Camera-type eye (tissue), 1 donor: Measurements from ENCODE around the gene MRPL20. TPM values are rescaled to one million over a fixed set of nuclear protein-coding genes. Genes with fewer than 3 reads are reported as not detected.

Experiments used
- total RNA-seq: library from RNA; depleted of rRNA; stranded (reverse); fragments of >200 nt; gene quantifications from one replicate; pipeline ENCODE4 v1.2.3, GENCODE V29; 2014

MRPL20 gene
- total RNA-seq, result 74.5 TPM

GRCh38 chr1:1406821-1407635 is at the start of gene MRPL20:
Gene MRPL20 (minus strand): TSS chr1:1407293. CDS start chr1:1407217, 76 bp downstream.

GRCh38 chr1:1449099-1449739 is 42.1 kb upstream of the MRPL20 start, which contains the start of gene ATAD3C:
Gene ATAD3C (plus strand): TSS chr1:1449689. CDS start chr1:1450684, 995 bp downstream.

GRCh38 chr1:1435106-1435903 is 28.2 kb upstream of the MRPL20 start, which contains the start of gene VWA1:
Gene VWA1 (plus strand): TSS chr1:1435690. CDS start chr1:1435749, 59 bp downstream.

GRCh38 chr1:1421147-1421906 is 14.2 kb upstream of the MRPL20 start, which contains the start of gene ANKRD65:
Gene ANKRD65 (minus strand): TSS chr1:1421276. CDS start chr1:1421005, 271 bp downstream.

GRCh38 chr1:1399187-1399871 is 7.8 kb downstream of the MRPL20 start, which contains the start of gene CCNL2:
Gene CCNL2 (minus strand): TSS chr1:1399335. CDS start chr1:1399306, 29 bp downstream.

GRCh38 chr1:1374929-1375662 is 32.0 kb downstream of the MRPL20 start, which contains the start of gene AURKAIP1:
Gene AURKAIP1 (minus strand): TSS chr1:1375207. CDS start chr1:1374756, 451 bp downstream.

GRCh38 chr1:1358433-1359271 is 48.4 kb downstream of the MRPL20 start, which contains the start of gene MXRA8:
Gene MXRA8 (minus strand): TSS chr1:1358555. CDS start chr1:1358504, 51 bp downstream.

Other genes starting within 250 kb of the MRPL20 start
- gene TTLL10, start 233.4 kb downstream of the MRPL20 start, total RNA-seq, result not detected
- not detected for gene TNFRSF18, start 200.7 kb downstream of the MRPL20 start, total RNA-seq
- gene TNFRSF4, start 193.1 kb downstream of the MRPL20 start, total RNA-seq, result 0.22 TPM
- 74.0 TPM for gene SDF4, start 175.3 kb downstream of the MRPL20 start, total RNA-seq
- 18.1 TPM for gene B3GALT6, start 175.1 kb downstream of the MRPL20 start, total RNA-seq
- 2.5 TPM for gene C1QTNF12, start 160.6 kb downstream of the MRPL20 start, total RNA-seq
- gene UBE2J2, start 133.4 kb downstream of the MRPL20 start, total RNA-seq, result 46.0 TPM
- gene SCNN1D, start 126.9 kb downstream of the MRPL20 start, total RNA-seq, result 7.1 TPM
- gene ACAP3, start 99.4 kb downstream of the MRPL20 start, total RNA-seq, result 136 TPM
- 17.1 TPM for gene PUSL1, start 98.7 kb downstream of the MRPL20 start, total RNA-seq
- 90.8 TPM for gene INTS11, start 82.6 kb downstream of the MRPL20 start, total RNA-seq
- 18.3 TPM for gene CPTP, start 82.5 kb downstream of the MRPL20 start, total RNA-seq
- gene TAS1R3, start 76.0 kb downstream of the MRPL20 start, total RNA-seq, result 0.77 TPM
- 57.0 TPM for gene DVL1, start 57.9 kb downstream of the MRPL20 start, total RNA-seq
- gene MXRA8, start 48.7 kb downstream of the MRPL20 start, total RNA-seq, result 127 TPM
- gene AURKAIP1, start 32.1 kb downstream of the MRPL20 start, total RNA-seq, result 47.2 TPM
- gene CCNL2, start 8.0 kb downstream of the MRPL20 start, total RNA-seq, result 314 TPM
- gene ANKRD65, start 14.0 kb upstream of the MRPL20 start, total RNA-seq, result 8.1 TPM
- gene VWA1, start 28.4 kb upstream of the MRPL20 start, total RNA-seq, result 19.8 TPM
- gene ATAD3C, start 42.4 kb upstream of the MRPL20 start, total RNA-seq, result 0.05 TPM
- 20.4 TPM for gene ATAD3B, start 64.5 kb upstream of the MRPL20 start, total RNA-seq
- 12.8 TPM for gene ATAD3A, start 104.9 kb upstream of the MRPL20 start, total RNA-seq
- gene TMEM240, start 133.3 kb upstream of the MRPL20 start, total RNA-seq, result 12.0 TPM
- gene SSU72, start 167.6 kb upstream of the MRPL20 start, total RNA-seq, result 58.5 TPM
- 1.9 TPM for gene FNDC10, start 192.8 kb upstream of the MRPL20 start, total RNA-seq
- gene MIB2, start 208.2 kb upstream of the MRPL20 start, total RNA-seq, result 76.8 TPM
- gene MMP23B, start 224.9 kb upstream of the MRPL20 start, total RNA-seq, result 40.0 TPM